DND-41 (cell line): ENCODE measurements around the gene ARRB2.

Experiments used
- CTCF ChIP-seq: IDR thresholded peaks from 2 replicates; pipeline ENCODE4 v1.5.1; 2012; ENCODE audit warnings: borderline replicate concordance, low read length, moderate library complexity, mild to moderate bottlenecking; ENCODE audit not compliant: poor library complexity, severe bottlenecking; ENCODE audit errors: extremely low read depth
- EZH2 ChIP-seq: IDR thresholded peaks from 3 replicates; pipeline ENCODE4 v1.6.1; 2012; ENCODE audit warnings: borderline replicate concordance, low read depth, mild to moderate bottlenecking, moderate library complexity, low read length, inconsistent platforms; ENCODE audit not compliant: severe bottlenecking

- TF ChIP-seq CTCF (no peak), EZH2 (no peak)
Measured at GRCh38 chr17:4743216-4743615, 32.8 kb downstream of the ARRB2 start.
